Activated effector memory CD4-positive, alpha-beta T cell treated with anti-CD3 and anti-CD28 coated beads, Interleukin-2, amount 50 U/mL, for 16 hours (primary cell): ENCODE results near the gene ACTA2.

Experiments used
- DNase-seq: peaks from one replicate; pipeline ENCODE4 v3.0.0-alpha.2; 2020

Gene ACTA2

DNA sequence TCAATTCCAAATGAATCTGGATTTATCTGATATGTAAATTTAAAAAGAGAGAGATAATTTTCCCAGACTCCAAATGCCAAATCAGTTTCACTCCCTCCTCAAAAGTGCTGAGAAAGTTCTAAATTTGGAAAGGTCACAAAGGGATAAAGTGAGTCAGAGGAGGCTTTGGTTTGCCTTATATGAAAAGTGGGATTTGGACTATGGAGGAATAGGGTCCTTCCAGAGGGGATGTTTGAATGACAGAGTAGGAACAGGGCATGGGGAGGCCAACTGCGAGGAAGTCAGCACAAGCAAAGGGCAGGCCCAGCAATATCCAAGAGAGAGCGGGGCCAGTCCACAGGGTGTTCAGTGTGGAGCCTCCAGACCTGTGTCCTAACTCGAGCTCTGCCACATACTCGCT, 28.2 kb upstream of the ACTA2 start:
- DNase-seq: no peak

DNA sequence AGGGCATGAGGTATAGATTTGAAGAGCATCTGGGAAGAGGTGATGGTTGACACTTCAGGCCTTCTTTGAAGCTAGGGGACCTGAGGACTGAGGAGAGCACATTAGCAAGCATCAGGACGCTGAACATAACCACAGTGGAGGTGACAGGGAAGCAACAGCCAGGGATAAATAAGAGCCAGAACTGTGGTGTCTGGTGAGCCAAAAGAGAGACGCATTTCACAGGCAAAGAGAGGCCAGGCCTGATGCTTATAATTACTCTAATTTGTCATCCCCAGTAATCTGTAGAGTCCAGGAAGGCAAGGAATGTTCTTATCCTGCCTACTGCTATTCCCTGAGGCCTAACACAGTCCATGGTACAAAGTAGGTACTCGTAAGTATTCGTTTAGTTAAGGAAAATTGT, 27.7 kb upstream of the ACTA2 start:
- DNase-seq: no peak

DNA sequence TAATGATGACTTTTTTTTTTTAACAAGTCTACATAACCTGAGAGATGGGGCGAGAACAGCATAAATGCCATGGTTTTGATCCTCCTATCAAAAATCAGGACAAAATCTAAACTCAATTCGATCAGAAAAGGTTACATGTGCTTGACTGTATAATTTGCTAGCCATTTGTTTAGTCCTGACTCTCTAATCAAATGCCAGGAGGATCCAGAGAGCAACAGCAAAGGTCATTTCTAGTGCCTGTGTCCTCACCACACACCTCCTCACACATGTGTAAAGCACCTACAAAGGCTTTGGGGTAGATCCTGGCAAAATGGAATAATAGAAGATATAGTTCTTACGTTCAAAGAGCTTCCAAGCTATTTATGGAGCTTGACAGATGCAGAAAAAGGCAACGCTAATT, 27.0 kb upstream of the ACTA2 start:
- no peak for DNase-seq

DNA sequence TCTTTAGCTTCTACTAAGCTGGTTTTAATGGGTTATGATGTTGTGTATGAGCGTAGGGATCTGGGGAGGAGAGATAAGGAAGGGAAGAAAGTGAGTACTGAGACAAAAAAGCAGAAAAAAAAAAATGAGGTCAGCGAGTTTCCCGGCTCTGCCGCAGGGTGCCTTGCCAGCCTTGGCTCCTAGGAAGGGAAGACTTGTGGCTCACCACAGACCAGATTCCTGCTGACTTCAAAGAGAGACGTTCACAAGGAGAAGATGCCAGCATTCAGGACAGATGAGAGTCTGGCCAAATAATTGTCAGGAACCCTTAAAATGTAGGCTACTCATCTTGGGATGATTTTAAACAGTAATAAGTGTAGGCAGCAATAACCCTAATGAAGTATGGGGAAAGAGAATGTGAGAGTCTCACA, 26.6 kb upstream of the ACTA2 start:
- DNase-seq: no peak

DNA sequence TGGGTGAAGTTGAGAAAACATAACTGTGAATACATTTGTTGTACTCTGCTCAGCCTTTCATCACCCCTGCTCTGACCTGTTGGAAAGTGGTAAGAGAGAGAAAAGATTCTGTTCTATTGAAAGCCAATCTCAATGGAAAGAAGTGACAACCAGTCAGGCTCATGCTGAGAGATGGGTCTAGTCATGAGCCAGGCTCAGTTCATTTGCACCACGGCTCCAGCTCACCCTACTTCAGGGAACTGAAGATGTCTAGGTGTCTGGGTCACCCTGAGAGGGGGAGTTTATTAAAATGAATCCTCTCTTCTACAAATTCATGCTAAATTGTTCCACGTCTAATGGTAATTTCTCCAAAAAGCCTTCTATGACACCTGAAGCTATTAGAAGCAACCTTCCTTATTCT, 25.9 kb upstream of the ACTA2 start:
- no peak for DNase-seq

DNA sequence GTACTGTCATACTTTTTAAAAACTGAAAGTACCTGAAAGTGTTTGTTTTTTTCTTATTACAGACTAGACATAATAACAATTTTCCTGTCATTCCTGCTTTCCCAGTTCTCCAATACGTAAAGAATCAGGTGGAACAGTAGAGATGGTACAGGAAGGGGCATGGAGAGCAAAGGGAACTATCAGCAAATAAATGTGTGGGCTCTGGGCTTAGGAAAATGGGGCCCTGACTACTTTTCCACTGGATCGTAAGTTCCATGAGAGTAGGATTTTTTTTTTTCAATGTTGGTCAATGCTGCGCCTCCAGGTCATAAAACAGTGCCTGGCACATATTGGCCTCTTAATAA, 22.8 kb upstream of the ACTA2 start:
- DNase-seq: no peak

DNA sequence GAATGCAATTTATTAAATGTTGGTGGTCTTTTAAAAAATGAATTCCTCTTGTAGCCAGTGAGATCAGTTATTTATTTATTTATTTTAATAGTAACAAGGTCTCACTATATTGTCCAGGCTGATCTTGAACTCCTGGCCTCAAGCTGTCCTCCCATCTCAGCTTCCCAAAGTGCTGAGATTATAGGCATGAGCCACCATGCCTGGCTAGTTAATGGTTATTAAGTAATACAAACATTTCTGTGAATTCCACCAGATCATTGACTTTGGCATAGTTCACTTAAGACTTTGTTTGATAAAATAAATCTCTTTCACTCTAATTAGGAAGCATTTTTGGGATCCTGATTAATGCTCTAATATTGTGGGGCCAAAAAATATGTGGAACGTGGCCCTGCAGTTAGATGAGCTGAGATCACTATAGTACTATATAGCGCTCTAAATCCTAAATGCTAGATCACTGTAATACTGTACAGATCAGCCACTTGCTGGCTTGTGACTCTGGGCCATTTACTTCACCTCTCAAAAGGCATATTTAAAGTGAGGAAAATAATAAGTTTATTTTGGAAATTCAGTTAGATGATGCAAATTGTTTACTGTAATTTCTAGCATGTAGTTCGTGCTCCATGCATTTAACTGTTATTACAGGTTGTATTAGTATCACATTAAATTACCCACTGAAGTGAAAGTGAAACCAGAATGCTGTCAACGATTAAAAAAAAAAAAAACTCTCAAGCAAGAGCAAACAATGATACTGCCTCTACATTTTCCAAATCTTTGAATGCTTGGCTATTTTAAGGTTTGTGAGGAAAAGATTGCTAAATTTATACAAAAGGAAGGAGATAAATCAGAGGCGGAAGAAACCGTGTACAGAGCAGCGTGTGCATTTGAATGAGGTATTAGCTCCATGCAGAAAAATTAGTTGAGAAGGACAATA, 22.1 kb upstream of the ACTA2 start:
- no peak for DNase-seq

DNA sequence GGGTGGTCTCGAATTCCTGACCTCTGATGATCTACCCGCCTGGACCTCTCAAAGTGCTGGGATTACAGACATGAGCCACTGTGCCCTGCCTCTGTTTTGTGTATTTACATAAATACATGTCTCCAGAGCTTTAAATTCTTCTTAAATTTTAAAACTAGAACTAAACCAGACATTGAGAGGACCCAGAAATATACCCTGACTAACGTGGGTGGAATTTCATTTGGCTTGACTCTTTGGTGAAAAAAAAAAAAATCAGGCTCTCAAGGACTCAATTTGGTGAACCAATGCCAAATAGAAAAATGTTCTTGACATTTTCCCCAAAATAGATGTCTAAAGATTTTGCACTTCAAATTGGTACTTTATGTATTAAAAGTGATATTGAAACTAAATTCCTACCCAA, 21.4 kb upstream of the ACTA2 start:
- DNase-seq: no peak

DNA sequence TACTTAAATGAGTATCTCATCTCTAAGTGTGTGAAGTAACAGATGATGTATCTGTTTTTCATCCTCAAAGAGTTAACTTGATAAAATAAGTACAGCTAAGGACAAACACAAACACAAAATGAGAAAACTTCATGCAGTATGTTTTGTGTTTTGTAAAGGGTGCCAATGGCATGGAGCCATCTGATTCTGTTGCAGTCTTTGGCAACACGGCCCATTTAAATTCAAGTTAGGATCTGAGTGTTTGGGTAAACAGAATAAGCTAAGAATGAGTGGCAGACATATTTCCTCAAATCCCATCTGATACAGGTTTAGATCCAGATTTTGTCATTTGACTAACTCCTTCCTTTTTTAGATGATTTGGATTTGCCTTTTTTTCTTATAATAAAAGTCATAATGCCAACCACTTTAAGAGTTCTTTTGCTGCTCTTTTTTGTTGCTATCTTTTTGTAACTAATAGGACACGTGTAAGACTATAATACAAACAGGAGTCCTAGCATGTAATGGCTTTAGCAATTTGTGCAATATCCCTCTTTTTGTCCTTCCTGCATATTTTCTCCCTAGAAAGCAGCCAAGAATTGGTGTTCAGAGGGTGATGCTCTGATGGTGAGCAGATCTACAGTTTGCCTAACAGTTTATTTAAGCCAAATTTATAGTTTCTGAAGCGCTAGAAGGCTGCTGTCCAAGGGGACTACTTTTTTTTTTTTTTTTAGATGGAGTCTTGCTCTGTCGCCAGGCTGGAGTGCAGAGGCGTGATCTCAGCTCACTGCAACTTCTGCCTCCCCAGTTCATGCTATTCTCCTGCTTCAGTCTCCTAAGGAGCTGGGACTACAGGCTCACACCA, 18.9 kb upstream of the ACTA2 start:
- no peak for DNase-seq

DNA sequence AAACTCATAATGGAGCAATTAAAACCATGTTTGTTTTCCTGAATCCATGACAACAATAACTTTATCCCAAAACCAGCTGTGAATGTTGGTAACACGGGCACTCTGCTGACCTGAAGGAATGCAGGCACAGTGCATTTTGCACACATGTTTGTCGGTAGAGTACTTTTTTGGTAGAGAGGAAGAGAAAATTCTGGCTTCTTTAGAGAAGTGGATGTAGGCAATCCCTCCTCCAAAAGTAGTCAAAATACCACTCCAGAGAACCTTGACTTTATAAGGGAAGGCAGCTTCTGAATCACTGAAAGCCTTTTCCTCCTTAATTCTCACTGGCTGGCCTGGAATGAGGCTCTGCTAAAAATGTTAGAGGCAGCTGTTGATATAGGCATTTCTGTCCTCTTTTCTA, 15.8 kb upstream of the ACTA2 start:
- DNase-seq: no peak

DNA sequence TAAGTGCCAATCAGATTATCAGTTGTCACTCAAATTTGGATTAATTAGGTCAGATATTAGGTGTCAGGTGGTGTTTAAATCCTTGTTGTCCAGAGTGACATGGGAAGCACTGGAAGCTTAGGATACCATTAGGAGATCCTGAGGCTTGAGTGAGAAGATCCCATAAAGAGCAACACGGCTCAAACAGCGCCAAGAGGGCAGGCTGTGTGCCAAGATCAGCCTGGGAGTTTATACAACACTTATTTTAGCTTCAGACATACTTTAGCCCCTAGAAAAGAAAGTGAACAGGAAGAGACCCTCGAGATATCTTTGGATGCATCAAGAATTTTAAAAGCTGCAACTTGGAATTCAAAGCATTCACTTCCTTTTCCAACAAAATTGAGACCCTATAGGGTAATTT, 14.2 kb upstream of the ACTA2 start:
- no peak for DNase-seq

DNA sequence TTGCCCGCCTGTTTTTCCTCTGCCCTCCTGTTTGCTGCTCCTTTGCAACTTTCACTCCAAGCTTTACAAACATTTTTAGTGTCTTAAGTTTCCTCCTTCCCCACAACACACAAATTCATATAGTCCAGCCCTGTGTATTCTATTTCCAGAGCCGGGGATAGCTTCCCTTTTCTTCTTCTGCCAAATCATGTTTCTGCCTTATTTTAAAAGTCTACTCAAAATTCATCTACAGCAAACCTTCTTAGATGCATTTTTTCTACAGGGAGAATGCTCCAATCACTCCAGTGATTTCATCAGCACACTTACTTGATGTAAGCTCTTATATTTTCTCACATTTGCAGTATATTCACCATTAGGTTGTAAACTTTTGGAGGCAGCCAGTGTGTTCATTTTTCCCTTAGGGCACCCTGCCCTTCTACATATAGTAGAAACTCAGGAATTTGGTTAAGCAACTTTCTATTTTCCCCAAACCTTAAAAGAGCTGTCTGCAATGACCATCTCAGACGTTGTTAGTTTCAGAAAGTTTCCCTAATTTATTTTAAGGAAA, 12.4 kb upstream of the ACTA2 start:
- DNase-seq: no peak

DNA sequence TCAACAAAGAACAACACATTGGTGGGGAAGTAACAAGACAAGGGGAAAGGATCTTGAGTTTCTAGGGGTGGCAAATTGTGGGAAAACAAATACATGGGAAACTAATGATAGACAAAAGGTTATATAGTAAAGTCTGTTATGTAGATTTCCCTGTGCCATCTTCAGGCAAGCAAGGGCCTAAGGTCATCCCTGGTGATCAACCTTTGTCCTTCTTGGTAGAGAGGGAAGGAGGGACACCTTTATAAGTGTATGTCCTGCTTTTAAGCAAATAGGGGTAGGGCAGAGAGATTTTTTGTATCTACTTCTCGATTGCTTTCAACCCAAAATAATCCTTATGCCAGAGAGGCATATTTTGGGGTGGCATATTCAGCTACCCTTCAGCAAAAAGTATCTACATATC, 11.8 kb upstream of the ACTA2 start:
- DNase-seq: no peak

DNA sequence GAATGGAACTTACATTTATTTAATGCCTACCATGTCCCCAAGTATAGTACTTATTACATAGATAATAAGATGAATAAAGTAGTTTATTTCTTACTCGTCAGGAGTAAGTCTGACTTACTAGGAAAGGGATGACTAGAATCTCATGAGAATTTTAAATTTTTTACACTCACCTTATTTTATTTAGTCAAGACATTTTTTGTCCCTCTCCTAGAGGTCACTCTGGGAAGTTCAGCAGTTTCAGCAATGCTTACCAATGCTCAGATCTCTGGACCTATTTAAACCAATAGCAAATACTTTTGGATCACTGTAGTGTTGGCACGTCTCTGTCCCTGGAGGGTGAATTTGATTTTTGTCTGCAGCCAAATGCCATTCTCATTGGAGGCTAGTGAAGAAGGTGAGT, 10.7 kb upstream of the ACTA2 start:
- no peak for DNase-seq

DNA sequence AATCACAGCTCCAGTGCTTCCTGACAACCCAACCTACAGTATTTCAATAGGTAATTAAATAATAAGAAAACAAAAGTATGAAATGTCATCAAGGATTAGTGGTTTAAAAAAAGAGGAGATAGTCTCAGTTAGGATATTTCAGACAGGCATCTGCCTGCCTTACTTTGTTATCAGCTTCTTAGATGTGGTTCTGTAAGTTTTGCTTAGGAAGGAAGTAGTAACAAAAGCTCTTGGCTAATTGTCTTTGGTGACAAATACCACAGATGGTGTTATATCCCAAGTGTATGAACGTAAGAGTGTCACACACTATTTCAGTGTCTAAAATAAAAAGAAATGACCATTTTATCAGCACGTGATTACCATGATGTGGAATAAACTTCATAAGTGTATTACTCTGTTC, 9.8 kb upstream of the ACTA2 start:
- no peak for DNase-seq

DNA sequence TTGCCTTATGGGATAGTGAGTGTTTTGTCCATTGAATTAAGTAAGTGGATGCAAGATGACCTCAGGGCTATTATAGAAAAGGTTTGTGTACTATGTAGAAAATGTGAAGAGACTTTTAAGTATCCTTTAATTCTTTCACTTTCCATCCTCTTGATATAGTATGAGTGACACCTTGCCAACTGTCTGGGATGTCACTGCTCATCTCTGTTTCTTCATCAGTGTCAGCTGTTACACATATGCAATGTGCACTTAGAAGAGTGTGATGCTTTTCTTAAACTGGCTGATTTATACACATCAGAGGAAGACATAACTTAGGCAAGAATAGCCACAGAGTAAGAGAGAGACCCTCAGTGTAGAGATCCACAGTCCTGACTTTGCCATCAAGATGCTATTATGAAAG, 8.7 kb upstream of the ACTA2 start:
- DNase-seq: no peak

DNA sequence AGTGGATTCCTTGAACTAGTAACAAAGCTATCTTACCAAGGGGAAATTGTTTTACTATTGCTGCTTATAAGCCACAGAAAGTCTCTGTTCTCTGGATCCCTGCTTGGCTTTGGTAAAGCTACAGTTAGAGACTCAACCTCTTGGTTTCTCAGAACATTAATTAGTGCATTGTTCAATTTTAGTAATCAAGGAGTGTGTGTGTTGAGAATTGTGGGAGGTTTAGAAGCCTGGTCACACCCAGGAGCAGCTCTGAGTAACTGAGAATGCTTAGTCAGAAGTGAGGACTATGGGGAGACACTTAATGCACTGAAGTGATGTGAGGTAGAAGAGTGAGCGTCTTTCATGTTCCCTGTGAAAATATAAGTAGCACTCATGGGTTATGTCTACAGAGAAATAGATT, 8.2 kb upstream of the ACTA2 start:
- DNase-seq: no peak

DNA sequence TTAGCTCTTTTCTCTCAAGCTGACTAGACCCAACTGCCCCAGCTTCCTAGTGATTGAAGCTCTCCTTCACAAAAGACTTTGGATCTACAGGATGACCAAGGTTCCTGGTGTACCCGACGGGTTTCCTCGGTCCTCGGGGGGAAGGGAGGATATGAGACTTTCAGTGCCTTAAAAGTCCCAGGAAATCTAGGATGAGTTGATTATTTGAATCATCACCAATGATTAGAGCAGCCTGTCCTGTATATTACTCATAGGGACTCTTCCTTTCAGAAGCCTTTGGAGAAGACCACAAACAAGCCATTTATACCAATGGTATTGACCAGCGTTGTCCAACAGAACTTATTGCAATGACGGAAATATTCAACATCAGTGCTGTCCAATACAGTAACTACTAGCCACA, 6.1 kb upstream of the ACTA2 start:
- DNase-seq: no peak

DNA sequence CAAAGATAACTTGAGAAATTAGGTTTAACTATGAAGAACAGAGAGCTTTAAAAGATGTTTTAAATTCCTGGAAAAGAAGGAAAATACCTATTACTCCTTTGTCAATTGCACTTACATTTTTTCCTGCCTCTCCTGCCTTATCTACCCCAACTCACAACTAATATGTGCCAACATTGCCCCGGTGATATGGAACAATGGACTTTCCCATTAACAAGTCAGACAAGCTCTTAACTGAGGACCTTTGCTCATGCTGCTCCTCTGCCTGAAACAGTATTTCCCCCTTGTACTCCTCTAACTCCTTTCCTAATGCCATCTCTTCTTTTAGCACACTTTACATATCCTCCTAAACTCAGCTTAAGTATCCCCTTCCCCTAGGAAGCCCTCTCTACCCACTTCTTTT, 4.8 kb upstream of the ACTA2 start:
- no peak for DNase-seq

DNA sequence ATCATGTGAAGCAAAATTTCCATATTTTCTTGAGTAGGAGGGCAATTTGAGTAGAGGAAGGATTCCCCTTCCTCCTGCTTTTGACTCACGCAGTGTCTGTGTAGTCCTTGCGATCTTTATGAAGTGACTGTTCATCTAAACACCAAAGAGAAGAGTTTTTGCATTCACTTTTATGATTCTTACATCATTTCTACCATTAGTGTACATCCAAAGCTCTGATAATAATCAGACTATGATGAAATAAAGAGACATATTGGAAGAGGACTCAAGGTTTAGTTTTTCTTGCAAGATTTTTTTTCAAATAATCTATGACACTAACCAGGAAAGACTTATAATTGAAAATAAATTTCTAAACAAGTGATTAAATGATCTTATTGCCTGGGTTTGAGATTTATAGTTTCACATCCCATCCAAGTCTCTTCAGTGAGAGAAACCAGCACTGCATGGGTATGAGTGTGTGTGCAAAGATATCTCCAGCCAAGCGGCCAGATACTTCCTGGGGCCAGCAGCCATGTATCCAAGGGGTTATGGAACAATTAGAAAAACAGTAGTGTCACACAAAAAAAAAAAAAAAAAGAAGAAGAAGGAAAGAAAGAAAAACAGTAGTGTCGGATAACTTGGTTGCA, 2.0 kb upstream of the ACTA2 start:
- DNase-seq: no peak

DNA sequence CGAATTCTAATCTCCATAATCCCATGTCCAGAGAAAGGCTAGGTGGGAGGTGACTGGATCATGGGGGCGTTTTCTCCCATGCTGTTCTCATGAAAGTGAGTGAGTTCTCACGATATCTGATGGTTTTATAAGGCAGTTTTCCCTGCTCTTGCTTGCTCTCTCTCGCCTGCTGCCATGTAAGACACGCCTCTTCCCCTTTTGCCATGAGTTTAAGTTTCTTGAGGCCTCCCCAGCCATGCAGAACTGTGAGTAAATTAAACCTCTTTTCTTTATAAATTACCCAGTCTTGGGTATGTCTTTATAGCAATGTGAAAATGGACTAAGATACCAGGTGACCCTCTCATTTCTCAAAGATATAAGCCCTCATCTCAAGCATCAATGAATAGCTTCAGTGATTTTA, 1.1 kb upstream of the ACTA2 start:
- no peak for DNase-seq

DNA sequence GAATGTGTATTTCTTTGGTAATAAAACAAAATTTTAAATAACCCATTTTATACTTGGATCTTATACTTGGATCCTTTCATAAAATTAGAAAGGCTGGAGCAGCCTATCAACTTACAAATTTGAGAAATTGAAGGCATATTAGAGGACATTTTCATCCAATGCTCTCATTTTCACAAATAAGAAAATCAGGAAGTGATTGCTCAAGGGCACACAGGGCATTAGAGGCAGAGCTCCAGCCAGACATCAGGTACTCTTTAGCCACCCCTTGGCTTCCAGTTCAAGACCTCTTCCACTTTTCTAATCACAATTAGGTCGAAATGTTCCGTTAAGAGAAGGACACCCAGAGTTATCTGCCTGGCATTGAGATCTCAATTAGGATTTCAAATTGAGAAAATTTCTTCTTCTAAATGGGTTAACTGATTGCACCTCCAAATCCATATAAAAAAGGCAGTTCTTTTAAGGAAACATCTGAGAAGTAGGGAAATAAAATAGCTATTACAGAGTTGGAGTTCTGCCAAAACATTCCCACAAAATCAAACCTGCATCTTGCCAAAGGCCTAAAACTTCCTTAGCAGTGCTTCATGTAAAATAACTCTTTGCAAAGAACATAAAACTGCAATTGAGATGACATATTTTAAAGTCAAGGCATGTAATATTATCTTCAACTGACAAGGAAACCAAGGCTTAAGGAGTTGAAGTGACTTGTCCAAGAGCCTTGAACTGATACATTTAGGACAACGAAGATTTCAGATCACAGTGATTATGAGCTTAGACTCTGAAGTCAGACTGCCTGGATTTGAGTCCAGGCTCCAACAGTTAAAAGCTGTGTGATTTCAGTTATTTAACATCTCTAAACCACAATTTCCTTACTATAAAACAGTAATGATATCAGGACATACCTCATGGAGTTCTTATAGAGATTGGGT, 2.4 kb downstream of the ACTA2 start:
- DNase-seq: no peak

DNA sequence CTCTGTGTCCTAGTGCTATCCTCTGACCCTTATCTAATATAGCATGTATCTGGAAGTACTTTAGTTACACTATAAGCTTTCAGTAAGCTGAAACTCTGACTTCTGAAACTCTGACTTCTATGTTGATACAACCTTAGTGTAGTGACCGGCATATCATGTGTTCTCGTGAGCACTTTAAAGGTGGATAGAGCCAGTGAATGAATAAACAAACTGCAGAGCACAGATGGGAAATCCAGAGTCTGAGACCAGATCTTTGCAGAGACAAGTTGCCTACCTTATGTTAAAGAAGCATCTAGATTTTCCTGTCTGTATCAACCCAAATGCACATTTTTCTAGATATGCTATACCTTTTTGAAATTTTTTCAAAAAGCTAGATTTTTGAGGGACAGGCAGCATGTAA, 3.5 kb downstream of the ACTA2 start:
- DNase-seq: no peak
